PC-9 (cell line): ENCODE data around the gene SDK2.

Experiments
- CTCF ChIP-seq: fragments of 200-600 bp; sonication (generic); conservative IDR thresholded peaks from 2 replicates; pipeline ENCODE4 v1.6.1; 2017; ENCODE audit warnings: mixed run types, antibody characterized with exemption, mild to moderate bottlenecking, moderate library complexity
- EZH2 ChIP-seq: fragments of 200-600 bp; sonication (generic); IDR thresholded peaks from 2 replicates; pipeline ENCODE4 v1.8.0; 2017; ENCODE audit warnings: antibody characterized with exemption, low read depth

GRCh38 chr17:73286863-73287296 is 357.4 kb downstream of the SDK2 start:
- TF ChIP-seq CTCF = no peak
- no peak for TF ChIP-seq EZH2
